K562 (cell line): Measurements from ENCODE around the gene AGRN. TPM values are rescaled to one million over a fixed set of nuclear protein-coding genes. Genes with fewer than 3 reads are reported as not detected.

Experiments
- ATAC-seq: fragments of 200-7000 bp; cut with Tn5 transposase; 3 replicates; pipeline ENCODE4 v1.9.1; 2020; ENCODE audit warnings: moderate library complexity
- BruUV-seq: library from RNA; stranded (reverse); fragments of 400-500 nt; replicated peaks from 2 replicates; lab custom pipeline; 2021; lab: Mats Ljungman, UMichigan
- CTCF ChIA-PET: fragments of 300-600 bp; formaldehyde crosslinking; extraction: SDS; loops from one replicate; lab custom pipeline; 2021; ENCODE audit warnings: low intra/inter-chr PET ratio; lab: Yijun Ruan, JAX
- POLR2A ChIA-PET: fragments of 300-600, 350-650 bp; sonication (Branson Sonifier 250); formaldehyde crosslinking; extraction: SDS; loops from one replicate; lab custom pipeline; 2021; ENCODE audit warnings: antibody characterized with exemption, inconsistent platforms; lab: Yijun Ruan, JAX
- DNase-seq, 4 experiments: peaks; one replicate each; pipeline versions ENCODE4 v3.0.0 to v3.0.0-alpha.2; 2011 to 2018; ENCODE audit warnings: low spot score in 3 of 4, mixed read lengths in 3 of 4; ENCODE audit errors: extremely low read depth in 1 of 4
- FAIRE-seq: peaks from 2 replicates; lab custom pipeline; 2011; peaks lifted over from hg19 to GRCh38; lab: Jason Lieb, UNC
- H2AFZ ChIP-seq: 2 replicates; pipeline ENCODE4 v1.6.0; 2011; ENCODE audit warnings: low read depth, low read length, control low read depth, inconsistent platforms
- H3K27ac ChIP-seq: fragments of 200-600 bp; 3 replicates; pipeline ENCODE4 v1.8.0; 2011; ENCODE audit warnings: low read depth, mild to moderate bottlenecking, control low read depth, inconsistent platforms, low read length, moderate library complexity, mixed read lengths; ENCODE audit errors: extremely low read depth
- H3K27me3 ChIP-seq, 2 experiments: fragments of 300-600 bp in 1 of 2; 2 replicates in 1 of 2; 3 replicates in 1 of 2; pipeline versions ENCODE4 v1.6.0 to v1.8.0; 2011; ENCODE audit warnings: inconsistent platforms in 2 of 2, low read length in 2 of 2, mild to moderate bottlenecking in 1 of 2, mixed read lengths in 1 of 2, moderate library complexity in 1 of 2; ENCODE audit not compliant: control insufficient read depth in 2 of 2, insufficient read depth in 2 of 2
- H3K36me3 ChIP-seq: fragments of 300-600 bp; 3 replicates; pipeline ENCODE4 v1.8.0; 2011; ENCODE audit warnings: mild to moderate bottlenecking, low read length, inconsistent platforms; ENCODE audit not compliant: control insufficient read depth, insufficient read depth
- H3K4me1 ChIP-seq, 2 experiments: fragments of 200-600 bp in 1 of 2; replicated peaks in 1 of 2; 2 replicates in 1 of 2; 3 replicates in 1 of 2; pipeline versions ENCODE4 v1.5.1 to v1.8.0; 2011; ENCODE audit warnings: inconsistent platforms in 2 of 2, low read length in 2 of 2, mild to moderate bottlenecking in 1 of 2, mixed read lengths in 1 of 2, moderate library complexity in 1 of 2; ENCODE audit not compliant: control insufficient read depth in 2 of 2, insufficient read depth in 2 of 2
- H3K4me2 ChIP-seq: 2 replicates; pipeline ENCODE4 v1.6.1; 2011; ENCODE audit warnings: low read length, control low read depth, inconsistent platforms, mixed read lengths; ENCODE audit not compliant: insufficient read depth
- H3K4me3 ChIP-seq: fragments of 200-600 bp; sonication (generic), shearing (Covaris generic); 2 replicates; pipeline ENCODE4 v1.5.1; 2016; ENCODE audit warnings: control low read depth, inconsistent platforms
- H3K79me2 ChIP-seq: fragments of 200-600 bp; 3 replicates; pipeline ENCODE4 v1.8.0; 2011; ENCODE audit warnings: low read length, inconsistent platforms; ENCODE audit not compliant: control insufficient read depth, insufficient read depth
- H3K9ac ChIP-seq, 2 experiments: 2 replicates each; pipeline versions ENCODE4 v1.6.0 to v1.6.1; 2011; ENCODE audit warnings: low read depth in 2 of 2, low read length in 2 of 2, control low read depth in 1 of 2, inconsistent platforms in 1 of 2, mild to moderate bottlenecking in 1 of 2, mixed read lengths in 1 of 2; ENCODE audit not compliant: insufficient read depth in 1 of 2
- H3K9me1 ChIP-seq: one replicate; pipeline ENCODE4 v1.6.0; 2011; ENCODE audit warnings: inconsistent platforms, mild to moderate bottlenecking, low read length, moderate library complexity; ENCODE audit not compliant: control insufficient read depth, insufficient read depth
- H3K9me3 ChIP-seq: replicated peaks from 2 replicates; pipeline ENCODE4 v1.5.1; 2011; ENCODE audit warnings: low read depth, low read length, inconsistent platforms; ENCODE audit not compliant: control insufficient read depth, insufficient read depth
- H4K20me1 ChIP-seq: replicated peaks from 2 replicates; pipeline ENCODE4 v1.6.1; 2011; ENCODE audit warnings: low read length, inconsistent platforms, mixed read lengths; ENCODE audit not compliant: control insufficient read depth, insufficient read depth
- CREBBP ChIP-seq: IDR thresholded peaks from one replicate; pipeline ENCODE4 v1.6.1; 2012; ENCODE audit warnings: low read depth, mild to moderate bottlenecking, control low read depth, inconsistent platforms, low read length
- HES1 ChIP-seq: fragments of 450-650 bp; IDR thresholded peaks from 2 replicates; pipeline ENCODE4 v1.6.1; 2016; ENCODE audit warnings: low read depth, mild to moderate bottlenecking, moderate library complexity
- PTRF ChIP-seq: fragments of 450-650 bp; IDR thresholded peaks from 2 replicates; pipeline ENCODE4 v1.6.1; 2016; ENCODE audit warnings: mild to moderate bottlenecking, missing genetic modification characterization, missing compliant biosample characterization
- SP1 ChIP-seq: sonication (generic); formaldehyde crosslinking; IDR thresholded peaks from 2 replicates; pipeline ENCODE4 v1.8.1; 2022; ENCODE audit warnings: mild to moderate bottlenecking, missing genetic modification reagents
- WGBS: fragments of 100-300 bp; shearing (Covaris generic); methylation state at CpG from one replicate; pipeline ENCODE4 v1.1.6; 2016; ENCODE audit warnings: low coverage, mixed read lengths; ENCODE audit not compliant: insufficient coverage; ENCODE audit errors: missing lambda C conversion rate; 5-methylcytosine and 5-hydroxymethylcytosine counted together
- in situ Hi-C: fragments of 300-500 bp; cut with MboI; formaldehyde crosslinking; loops from 4 replicates; pipeline ENCODE4 v1.15.0; 2018; ENCODE audit warnings: inconsistent platforms, mixed read lengths
- intact Hi-C: fragments of 100-400 bp; cut with micrococcal nuclease; formaldehyde crosslinking; loops from 2 replicates; pipeline ENCODE4 v1.14.2; 2022
- polyA plus RNA-seq, 8 experiments: library from polyadenylated mRNA; depleted of rRNA in 4 of 8; stranded (reverse) in 5 of 8; unstranded in 3 of 8; fragments of >200 nt; fragmentation: Nextera tagmentation in 2 of 8; fragmentation: Illumina TruSeq in 1 of 8; extraction: Ambion mirVana in 2 of 8; extraction: Trizol in 1 of 8; gene quantifications; 2 replicates each; pipeline versions ENCODE4 v1.2.1 to v1.2.3, GENCODE V29; 2011 to 2014; ENCODE audit warnings: inconsistent platforms in 1 of 8, missing spikeins in 1 of 8
- total RNA-seq, 7 experiments: library from RNA; depleted of rRNA in 6 of 7; stranded (reverse); fragments of >200 nt in 6 of 7; fragmentation: Illumina TruSeq in 2 of 7; extraction: Trizol in 2 of 7; gene quantifications; 2 replicates each; pipeline versions ENCODE4 v1.2.1 to v1.2.3, GENCODE V29; 2011 to 2021; ENCODE audit warnings: low replicate concordance in 1 of 7
- TF ChIP-seq, protein P1 (sequence below): IDR thresholded peaks from 2 replicates; pipeline ENCODE4 v1.6.1; 2011; ENCODE audit not compliant: insufficient read length; ENCODE audit errors: extremely low read depth
- TF ChIP-seq, protein P2 (sequence below): fragments of 450-650 bp; IDR thresholded peaks from 2 replicates; pipeline ENCODE4 v1.6.1; 2016; ENCODE audit warnings: mild to moderate bottlenecking, moderate library complexity

Gene AGRN
- total and polyA plus RNA-seq, 9 of the 15 experiments (the other 6 are each of a cell fraction or from before 2014, with no cell fraction given) = 0.04 to 111 (median 18.1) TPM

DNA sequence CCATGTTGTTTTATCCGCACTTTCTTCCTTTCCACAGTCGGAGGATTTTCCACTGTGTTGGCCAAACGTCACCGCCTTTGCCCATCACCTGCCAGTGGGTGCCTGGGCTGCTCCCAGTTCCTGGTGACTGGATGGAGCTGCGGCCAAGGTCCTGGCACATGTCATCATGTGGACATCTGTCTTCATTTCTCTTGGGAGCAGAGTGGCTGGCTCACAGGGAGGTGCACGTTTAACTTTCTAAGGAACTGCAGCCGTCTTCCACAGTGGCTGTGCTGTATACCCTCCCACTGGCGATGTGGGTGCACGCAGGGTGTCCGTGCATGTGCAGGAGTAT lies 73.7 kb downstream of the AGRN start:
- FAIRE-seq = no peak
- WGBS = 90% methylated on average over 10 of the region's 10 CpGs
- CTCF ChIA-PET = no interaction called here

More for the DNA sequence above, 73.7 kb downstream of the AGRN start:
- no peaks in the 10 kb centered on the region for H3K27me3 ChIP-seq
- peaks cover 2% of the 10 kb centered on the region; the same call in 1 of the 2 replicates for H3K9me3 ChIP-seq
- H3K4me3 ChIP-seq = no peak overlapping the region
- ATAC-seq = no peak
- no peaks in the 10 kb centered on the region for H3K79me2 ChIP-seq
- BruUV-seq = no TSS peak
- H3K4me2 ChIP-seq = no peak overlapping the region
- H3K27ac ChIP-seq = no peak overlapping the region
- no peaks in the 10 kb centered on the region for H4K20me1 ChIP-seq
- DNase-seq = no peak
- no peaks in the 10 kb centered on the region for H3K36me3 ChIP-seq
- H3K9ac ChIP-seq = no peak overlapping the region
- in situ Hi-C loops (no loop called here), intact Hi-C loops (no loop called here)
- H3K4me1 ChIP-seq = peaks cover 0 to 39% of the 10 kb centered on the region in 2 experiments; a peak in 3 of 5 replicates
- peaks cover 5% of the 10 kb centered on the region for H3K9me1 ChIP-seq
- no peak overlapping the region for H2AFZ ChIP-seq
- POLR2A ChIA-PET = no interaction called here
- TF ChIP-seq, protein P1, sequence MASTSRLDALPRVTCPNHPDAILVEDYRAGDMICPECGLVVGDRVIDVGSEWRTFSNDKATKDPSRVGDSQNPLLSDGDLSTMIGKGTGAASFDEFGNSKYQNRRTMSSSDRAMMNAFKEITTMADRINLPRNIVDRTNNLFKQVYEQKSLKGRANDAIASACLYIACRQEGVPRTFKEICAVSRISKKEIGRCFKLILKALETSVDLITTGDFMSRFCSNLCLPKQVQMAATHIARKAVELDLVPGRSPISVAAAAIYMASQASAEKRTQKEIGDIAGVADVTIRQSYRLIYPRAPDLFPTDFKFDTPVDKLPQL = no peak
- TF ChIP-seq HES1 (no peak), PTRF (tag) (no peak), CREBBP (no peak), SP1 (CRISPR knock-in tag) (no peak)
- TF ChIP-seq, protein P2, sequence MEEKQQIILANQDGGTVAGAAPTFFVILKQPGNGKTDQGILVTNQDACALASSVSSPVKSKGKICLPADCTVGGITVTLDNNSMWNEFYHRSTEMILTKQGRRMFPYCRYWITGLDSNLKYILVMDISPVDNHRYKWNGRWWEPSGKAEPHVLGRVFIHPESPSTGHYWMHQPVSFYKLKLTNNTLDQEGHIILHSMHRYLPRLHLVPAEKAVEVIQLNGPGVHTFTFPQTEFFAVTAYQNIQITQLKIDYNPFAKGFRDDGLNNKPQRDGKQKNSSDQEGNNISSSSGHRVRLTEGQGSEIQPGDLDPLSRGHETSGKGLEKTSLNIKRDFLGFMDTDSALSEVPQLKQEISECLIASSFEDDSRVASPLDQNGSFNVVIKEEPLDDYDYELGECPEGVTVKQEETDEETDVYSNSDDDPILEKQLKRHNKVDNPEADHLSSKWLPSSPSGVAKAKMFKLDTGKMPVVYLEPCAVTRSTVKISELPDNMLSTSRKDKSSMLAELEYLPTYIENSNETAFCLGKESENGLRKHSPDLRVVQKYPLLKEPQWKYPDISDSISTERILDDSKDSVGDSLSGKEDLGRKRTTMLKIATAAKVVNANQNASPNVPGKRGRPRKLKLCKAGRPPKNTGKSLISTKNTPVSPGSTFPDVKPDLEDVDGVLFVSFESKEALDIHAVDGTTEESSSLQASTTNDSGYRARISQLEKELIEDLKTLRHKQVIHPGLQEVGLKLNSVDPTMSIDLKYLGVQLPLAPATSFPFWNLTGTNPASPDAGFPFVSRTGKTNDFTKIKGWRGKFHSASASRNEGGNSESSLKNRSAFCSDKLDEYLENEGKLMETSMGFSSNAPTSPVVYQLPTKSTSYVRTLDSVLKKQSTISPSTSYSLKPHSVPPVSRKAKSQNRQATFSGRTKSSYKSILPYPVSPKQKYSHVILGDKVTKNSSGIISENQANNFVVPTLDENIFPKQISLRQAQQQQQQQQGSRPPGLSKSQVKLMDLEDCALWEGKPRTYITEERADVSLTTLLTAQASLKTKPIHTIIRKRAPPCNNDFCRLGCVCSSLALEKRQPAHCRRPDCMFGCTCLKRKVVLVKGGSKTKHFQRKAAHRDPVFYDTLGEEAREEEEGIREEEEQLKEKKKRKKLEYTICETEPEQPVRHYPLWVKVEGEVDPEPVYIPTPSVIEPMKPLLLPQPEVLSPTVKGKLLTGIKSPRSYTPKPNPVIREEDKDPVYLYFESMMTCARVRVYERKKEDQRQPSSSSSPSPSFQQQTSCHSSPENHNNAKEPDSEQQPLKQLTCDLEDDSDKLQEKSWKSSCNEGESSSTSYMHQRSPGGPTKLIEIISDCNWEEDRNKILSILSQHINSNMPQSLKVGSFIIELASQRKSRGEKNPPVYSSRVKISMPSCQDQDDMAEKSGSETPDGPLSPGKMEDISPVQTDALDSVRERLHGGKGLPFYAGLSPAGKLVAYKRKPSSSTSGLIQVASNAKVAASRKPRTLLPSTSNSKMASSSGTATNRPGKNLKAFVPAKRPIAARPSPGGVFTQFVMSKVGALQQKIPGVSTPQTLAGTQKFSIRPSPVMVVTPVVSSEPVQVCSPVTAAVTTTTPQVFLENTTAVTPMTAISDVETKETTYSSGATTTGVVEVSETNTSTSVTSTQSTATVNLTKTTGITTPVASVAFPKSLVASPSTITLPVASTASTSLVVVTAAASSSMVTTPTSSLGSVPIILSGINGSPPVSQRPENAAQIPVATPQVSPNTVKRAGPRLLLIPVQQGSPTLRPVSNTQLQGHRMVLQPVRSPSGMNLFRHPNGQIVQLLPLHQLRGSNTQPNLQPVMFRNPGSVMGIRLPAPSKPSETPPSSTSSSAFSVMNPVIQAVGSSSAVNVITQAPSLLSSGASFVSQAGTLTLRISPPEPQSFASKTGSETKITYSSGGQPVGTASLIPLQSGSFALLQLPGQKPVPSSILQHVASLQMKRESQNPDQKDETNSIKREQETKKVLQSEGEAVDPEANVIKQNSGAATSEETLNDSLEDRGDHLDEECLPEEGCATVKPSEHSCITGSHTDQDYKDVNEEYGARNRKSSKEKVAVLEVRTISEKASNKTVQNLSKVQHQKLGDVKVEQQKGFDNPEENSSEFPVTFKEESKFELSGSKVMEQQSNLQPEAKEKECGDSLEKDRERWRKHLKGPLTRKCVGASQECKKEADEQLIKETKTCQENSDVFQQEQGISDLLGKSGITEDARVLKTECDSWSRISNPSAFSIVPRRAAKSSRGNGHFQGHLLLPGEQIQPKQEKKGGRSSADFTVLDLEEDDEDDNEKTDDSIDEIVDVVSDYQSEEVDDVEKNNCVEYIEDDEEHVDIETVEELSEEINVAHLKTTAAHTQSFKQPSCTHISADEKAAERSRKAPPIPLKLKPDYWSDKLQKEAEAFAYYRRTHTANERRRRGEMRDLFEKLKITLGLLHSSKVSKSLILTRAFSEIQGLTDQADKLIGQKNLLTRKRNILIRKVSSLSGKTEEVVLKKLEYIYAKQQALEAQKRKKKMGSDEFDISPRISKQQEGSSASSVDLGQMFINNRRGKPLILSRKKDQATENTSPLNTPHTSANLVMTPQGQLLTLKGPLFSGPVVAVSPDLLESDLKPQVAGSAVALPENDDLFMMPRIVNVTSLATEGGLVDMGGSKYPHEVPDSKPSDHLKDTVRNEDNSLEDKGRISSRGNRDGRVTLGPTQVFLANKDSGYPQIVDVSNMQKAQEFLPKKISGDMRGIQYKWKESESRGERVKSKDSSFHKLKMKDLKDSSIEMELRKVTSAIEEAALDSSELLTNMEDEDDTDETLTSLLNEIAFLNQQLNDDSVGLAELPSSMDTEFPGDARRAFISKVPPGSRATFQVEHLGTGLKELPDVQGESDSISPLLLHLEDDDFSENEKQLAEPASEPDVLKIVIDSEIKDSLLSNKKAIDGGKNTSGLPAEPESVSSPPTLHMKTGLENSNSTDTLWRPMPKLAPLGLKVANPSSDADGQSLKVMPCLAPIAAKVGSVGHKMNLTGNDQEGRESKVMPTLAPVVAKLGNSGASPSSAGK = peak; percentile 44; the same call in 1 of the 2 replicates
